Measurements from ENCODE around the gene SCGB3A2.

Gene SCGB3A2

DNA sequence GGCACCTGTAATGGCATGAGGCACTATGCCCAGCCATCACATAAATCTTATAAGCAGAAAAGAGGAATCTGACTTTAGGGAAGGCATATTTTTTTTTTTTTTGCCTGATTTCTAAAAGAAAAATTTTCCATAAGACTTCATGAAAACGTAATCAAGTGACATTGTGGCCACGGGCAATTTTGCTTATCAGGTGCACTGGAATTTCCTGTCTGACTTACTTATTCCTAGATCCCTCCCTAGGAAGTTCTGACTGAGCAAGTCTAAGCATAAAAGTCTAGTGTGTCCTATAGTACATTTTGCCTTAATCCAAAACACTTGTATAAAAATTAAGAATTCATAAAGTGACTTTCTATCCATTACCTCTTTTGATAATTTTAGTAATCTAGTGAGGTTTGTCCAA, 15.3 kb downstream of the SCGB3A2 start:
- TF ChIP-seq, protein P1, sequence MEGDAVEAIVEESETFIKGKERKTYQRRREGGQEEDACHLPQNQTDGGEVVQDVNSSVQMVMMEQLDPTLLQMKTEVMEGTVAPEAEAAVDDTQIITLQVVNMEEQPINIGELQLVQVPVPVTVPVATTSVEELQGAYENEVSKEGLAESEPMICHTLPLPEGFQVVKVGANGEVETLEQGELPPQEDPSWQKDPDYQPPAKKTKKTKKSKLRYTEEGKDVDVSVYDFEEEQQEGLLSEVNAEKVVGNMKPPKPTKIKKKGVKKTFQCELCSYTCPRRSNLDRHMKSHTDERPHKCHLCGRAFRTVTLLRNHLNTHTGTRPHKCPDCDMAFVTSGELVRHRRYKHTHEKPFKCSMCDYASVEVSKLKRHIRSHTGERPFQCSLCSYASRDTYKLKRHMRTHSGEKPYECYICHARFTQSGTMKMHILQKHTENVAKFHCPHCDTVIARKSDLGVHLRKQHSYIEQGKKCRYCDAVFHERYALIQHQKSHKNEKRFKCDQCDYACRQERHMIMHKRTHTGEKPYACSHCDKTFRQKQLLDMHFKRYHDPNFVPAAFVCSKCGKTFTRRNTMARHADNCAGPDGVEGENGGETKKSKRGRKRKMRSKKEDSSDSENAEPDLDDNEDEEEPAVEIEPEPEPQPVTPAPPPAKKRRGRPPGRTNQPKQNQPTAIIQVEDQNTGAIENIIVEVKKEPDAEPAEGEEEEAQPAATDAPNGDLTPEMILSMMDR (IDR thresholded peaks at IDR 0.05; ENCODE audit: extremely low read depth, missing control alignments), result no peak
- no peak for DNase-seq (ENCODE audit: low spot score)

DNA sequence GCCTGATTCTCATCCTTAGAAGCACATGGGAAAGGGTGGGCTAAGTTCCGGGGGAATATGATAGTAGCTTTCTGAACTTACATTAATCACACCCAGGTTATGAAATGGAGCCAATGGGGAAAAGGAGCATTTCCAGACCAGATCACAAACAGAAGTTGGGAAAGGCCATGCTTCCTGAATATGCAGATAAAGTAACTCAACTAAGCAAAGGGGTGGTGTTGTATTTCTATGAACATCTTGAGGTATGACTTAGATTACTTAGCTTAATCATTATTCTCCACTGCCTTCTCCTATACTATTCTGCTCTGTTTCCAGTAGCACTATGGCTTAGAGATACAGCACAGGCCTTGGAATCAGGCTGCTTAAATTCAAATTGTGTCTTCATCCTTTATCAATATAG, 17.4 kb downstream of the SCGB3A2 start:
- DNase-seq (ENCODE audit: low spot score), result no peak
- TF ChIP-seq, protein P1 (IDR thresholded peaks at IDR 0.05; ENCODE audit: extremely low read depth, missing control alignments), result no peak

DNA sequence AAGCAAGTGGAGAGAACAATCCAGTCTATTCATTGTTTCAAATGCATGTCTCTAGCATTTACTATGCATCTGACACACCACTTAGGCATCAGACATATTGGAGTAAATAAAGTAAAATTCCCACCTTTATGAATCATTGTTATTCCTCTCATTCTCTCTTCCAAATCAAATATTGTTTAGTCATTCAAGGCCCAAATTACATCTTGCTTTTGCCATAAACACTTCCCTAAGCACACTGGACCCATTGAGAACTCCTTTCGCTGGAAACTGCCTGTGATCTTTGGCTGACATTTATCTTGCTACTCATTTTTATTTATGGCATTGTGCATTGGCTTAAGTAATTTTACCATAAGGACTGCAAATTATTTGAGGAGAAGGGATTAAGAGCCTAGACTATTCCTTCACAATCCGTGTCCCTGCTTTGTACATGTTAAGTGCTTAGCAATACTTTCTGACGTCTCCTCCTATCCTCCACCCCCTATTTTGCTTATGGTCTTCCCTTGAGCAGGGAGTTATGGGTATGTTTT, 20.4 kb downstream of the SCGB3A2 start:
- TF ChIP-seq, protein P1 (IDR thresholded peaks at IDR 0.05; ENCODE audit: extremely low read depth, missing control alignments), result no peak
- DNase-seq (ENCODE audit: low spot score), result no peak

DNA sequence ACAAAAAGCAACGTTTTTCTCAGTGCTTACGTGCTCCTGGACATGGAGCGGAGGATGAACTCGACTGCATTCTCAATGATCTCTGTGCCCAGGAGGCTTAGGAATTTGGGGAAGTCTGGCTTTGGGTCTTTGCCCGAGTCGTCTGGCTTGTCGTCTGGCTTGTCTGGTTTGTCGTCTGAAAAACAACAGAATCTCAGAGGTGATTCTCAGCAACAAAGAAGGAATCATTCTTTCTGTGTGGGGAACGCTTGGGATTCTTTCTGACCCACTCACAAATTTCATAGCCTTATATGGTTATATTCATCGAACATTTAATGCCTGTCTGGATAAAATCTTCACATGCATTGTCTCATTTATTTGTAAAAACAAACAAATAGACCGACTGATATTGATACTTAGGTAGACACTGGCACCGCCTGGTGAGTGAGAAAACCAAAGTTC, 23.1 kb downstream of the SCGB3A2 start:
- TF ChIP-seq, protein P1 (IDR thresholded peaks at IDR 0.05; ENCODE audit: extremely low read depth, missing control alignments), result no peak
- no peak for DNase-seq (ENCODE audit: low spot score)

DNA sequence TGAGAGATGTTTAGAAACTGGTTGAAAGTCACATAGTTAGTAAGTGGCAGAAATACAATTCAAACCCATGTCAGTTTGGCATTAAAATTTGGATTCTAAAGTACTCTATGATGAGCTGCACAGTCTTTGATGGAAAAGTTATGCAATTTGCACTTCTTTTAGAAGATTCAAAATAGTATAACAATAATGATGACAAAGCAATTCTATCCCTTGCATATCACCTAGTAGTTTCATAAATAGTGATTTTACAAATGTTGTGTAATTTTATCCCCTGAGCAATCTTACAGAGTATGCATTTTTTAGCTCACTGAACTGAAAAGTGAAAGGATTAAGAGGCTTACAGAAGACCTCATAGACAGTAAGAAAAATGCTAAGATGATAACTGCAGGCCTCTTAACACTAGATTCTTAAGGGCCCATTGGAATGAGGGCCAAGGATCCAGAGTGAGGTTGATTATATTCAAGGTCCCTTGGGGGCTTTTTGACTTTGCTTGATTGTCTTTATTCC, 24.2 kb downstream of the SCGB3A2 start:
- TF ChIP-seq, protein P1 (IDR thresholded peaks at IDR 0.05; ENCODE audit: extremely low read depth, missing control alignments), result no peak
- DNase-seq (ENCODE audit: low spot score), result no peak

DNA sequence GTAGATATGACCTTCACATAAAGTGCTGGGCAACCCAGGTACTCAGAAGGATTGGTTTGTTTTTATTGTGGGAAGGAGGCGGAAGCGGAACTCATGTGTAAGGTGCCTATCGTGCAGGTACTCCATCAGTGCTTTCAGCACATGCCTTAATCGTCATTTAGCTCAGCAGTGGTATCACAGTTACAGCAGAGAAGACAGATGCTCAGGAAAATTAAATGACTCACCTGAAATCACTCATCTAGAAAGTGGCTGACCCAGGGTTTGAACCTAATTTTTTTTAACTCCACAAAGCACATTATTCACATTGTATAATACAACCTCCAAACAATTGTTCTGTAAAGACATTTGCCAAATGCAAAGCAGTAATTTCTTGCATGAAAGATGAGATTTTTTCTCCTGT, 25.6 kb downstream of the SCGB3A2 start:
- TF ChIP-seq, protein P1 (IDR thresholded peaks at IDR 0.05; ENCODE audit: extremely low read depth, missing control alignments), result no peak
- DNase-seq (ENCODE audit: low spot score), result no peak

DNA sequence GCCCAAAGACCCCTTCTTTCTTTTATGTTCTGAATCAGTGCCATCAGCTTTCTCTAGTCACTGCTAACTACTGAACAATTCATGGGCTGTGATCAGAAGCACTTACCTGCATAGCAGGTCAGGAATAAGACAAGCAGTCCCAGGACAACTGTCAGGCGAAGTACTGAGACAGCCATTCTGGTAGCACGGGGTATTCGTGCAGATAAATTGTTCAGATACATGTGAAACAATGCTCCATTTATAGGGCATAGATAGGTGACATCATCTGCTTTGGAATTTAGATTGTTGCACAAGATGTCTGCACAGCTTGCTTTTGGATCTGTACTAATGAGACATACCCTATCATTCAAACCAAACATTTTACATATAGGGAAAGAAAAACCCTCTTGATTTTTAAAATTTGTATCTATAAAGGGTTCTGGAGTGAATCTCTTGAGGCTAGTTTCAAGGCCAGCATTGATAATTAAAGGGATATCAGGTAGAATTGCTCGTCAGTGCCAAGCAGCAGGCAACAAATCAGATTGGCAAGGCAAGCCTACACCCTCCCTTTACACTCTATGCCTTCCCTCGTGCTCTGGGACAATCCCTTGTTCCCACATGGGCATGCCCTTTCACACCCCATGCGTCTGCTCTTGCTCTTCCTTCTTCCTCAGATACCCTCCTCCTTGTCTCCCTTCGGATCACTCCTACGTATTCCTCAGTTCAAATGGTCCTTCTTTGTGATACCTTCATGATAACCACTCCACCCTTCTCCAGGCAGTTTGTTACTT, 28.0 kb downstream of the SCGB3A2 start, which contains the start of gene C5orf46:
Gene C5orf46 (minus strand): TSS at position 213 of the 770 bp plus-strand sequence. CDS start 37 bp downstream, at position 176.
- DNase-seq (ENCODE audit: low spot score), result no peak
- TF ChIP-seq, protein P1 (IDR thresholded peaks at IDR 0.05; ENCODE audit: extremely low read depth, missing control alignments), result no peak

Measured in GM20000 (cell line).